ENCODE results near the gene PPP1R8. TPM values are rescaled to one million over a fixed set of nuclear protein-coding genes. Genes with fewer than 3 reads are reported as not detected.

The PPP1R8 gene
- total and polyA plus RNA-seq, 10 of the 15 experiments (the other 5 are each of a cell fraction or from before 2014, with no cell fraction given) = 10.2 to 77.0 (median 53.0) TPM

- FAIRE-seq (no peak), DNase-seq (ENCODE audit: low read depth, low spot score) (no peak), ATAC-seq (no peak)
- Histone ChIP-seq H3K79me2 (ENCODE audit: control insufficient read depth, insufficient read depth, low read length) (no peaks in the 10 kb centered on the region), H3K27ac (ENCODE audit: control insufficient read depth, insufficient read depth) (no peak overlapping the region), H3K27me3 (replicated peaks in 1 of 2; ENCODE audit: control insufficient read depth in 2 of 2, insufficient read depth in 2 of 2, low read length in 1 of 2) (no peaks in the 10 kb centered on the region), H3K4me3 (no peak overlapping the region), H3K4me2 (ENCODE audit: control insufficient read depth, insufficient read depth) (no peak overlapping the region), H3K4me1 (ENCODE audit: control insufficient read depth, insufficient read depth, low read length) (no peaks in the 10 kb centered on the region), H3K9ac (ENCODE audit: control insufficient read depth, insufficient read depth, low read length) (no peak overlapping the region), H2AFZ (ENCODE audit: control insufficient read depth, low read depth, low read length) (no peak overlapping the region), H4K20me1 (ENCODE audit: control insufficient read depth, insufficient read depth) (no peaks in the 10 kb centered on the region), H3K9me3 (replicated peaks; ENCODE audit: control insufficient read depth, insufficient read depth, low read length) (no peaks in the 10 kb centered on the region), H3K36me3 (ENCODE audit: control insufficient read depth in 2 of 2, insufficient read depth in 2 of 2, low read length in 1 of 2) (peaks cover 2 to 10% of the 10 kb centered on the region in 2 experiments; a peak in 2 of 4 replicates)
- SMC1A ChIA-PET (ENCODE audit: uncharacterized antibody, unreplicated experiment) = interaction anchor here (1.0 kb wide), 1 partner anchor 18 kb away, joined by 3 read pairs; the partner anchor contains the start of gene PPP1R8
- in situ Hi-C loops (cut with MboI) (no loop called here), intact Hi-C loops (cut with micrococcal nuclease; ENCODE audit: unreplicated experiment) (no loop called here)
- RAD21 ChIA-PET (ENCODE audit: unreplicated experiment) = interaction anchor here (1.7 kb wide), 1 partner anchor 142 kb away, joined by 4 read pairs; no protein-coding TSS in a partner anchor
- CTCF ChIA-PET = interaction anchor here (0.5 kb wide), 1 partner anchor 86 kb away, joined by 3 read pairs; the partner anchor contains the start of gene FAM76A
- no TSS peak for BruUV-seq (replicated peaks)
- POLR2A ChIA-PET = no interaction called here
- WGBS (ENCODE audit: insufficient coverage, insufficient replicate concordance, low lambda C conversion rate, missing lambda C conversion rate) = 22% methylated on average over 5 of the region's 6 CpGs
- no peak for TF ChIP-seq PKNOX1 (IDR thresholded peaks at IDR 0.05)
- TF ChIP-seq, protein P1, sequence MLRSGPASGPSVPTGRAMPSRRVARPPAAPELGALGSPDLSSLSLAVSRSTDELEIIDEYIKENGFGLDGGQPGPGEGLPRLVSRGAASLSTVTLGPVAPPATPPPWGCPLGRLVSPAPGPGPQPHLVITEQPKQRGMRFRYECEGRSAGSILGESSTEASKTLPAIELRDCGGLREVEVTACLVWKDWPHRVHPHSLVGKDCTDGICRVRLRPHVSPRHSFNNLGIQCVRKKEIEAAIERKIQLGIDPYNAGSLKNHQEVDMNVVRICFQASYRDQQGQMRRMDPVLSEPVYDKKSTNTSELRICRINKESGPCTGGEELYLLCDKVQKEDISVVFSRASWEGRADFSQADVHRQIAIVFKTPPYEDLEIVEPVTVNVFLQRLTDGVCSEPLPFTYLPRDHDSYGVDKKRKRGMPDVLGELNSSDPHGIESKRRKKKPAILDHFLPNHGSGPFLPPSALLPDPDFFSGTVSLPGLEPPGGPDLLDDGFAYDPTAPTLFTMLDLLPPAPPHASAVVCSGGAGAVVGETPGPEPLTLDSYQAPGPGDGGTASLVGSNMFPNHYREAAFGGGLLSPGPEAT (IDR thresholded peaks at IDR 0.05; ENCODE audit: low read depth) = no peak
- no peak for TF ChIP-seq PRDM15 (CRISPR knock-in tag; IDR thresholded peaks at IDR 0.05)
- TF ChIP-seq, protein P2, sequence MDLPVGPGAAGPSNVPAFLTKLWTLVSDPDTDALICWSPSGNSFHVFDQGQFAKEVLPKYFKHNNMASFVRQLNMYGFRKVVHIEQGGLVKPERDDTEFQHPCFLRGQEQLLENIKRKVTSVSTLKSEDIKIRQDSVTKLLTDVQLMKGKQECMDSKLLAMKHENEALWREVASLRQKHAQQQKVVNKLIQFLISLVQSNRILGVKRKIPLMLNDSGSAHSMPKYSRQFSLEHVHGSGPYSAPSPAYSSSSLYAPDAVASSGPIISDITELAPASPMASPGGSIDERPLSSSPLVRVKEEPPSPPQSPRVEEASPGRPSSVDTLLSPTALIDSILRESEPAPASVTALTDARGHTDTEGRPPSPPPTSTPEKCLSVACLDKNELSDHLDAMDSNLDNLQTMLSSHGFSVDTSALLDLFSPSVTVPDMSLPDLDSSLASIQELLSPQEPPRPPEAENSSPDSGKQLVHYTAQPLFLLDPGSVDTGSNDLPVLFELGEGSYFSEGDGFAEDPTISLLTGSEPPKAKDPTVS (IDR thresholded peaks at IDR 0.05; ENCODE audit: low read depth, low read length) = no peak
- no peak for TF ChIP-seq ZNF687 (IDR thresholded peaks at IDR 0.05)
- no peak for TF ChIP-seq IKZF1 (conservative IDR thresholded peaks at IDR 0.05)
- TF ChIP-seq, protein P3, sequence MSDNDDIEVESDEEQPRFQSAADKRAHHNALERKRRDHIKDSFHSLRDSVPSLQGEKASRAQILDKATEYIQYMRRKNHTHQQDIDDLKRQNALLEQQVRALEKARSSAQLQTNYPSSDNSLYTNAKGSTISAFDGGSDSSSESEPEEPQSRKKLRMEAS (IDR thresholded peaks at IDR 0.05; ENCODE audit: low read depth, low read length) = no peak
- TF ChIP-seq EGR1 (IDR thresholded peaks at IDR 0.05; ENCODE audit: borderline replicate concordance in 1 of 2, low read depth in 2 of 2, low read length in 2 of 2) = no peak
These were observed 18.7 kb upstream of the PPP1R8 start for GRCh38 chr1:27811741-27812500.
